ENCODE data around the gene BOLA3.
A peak's percentile ranks its signal among the peaks of the same experiment; 100 is the strongest.

DNA sequence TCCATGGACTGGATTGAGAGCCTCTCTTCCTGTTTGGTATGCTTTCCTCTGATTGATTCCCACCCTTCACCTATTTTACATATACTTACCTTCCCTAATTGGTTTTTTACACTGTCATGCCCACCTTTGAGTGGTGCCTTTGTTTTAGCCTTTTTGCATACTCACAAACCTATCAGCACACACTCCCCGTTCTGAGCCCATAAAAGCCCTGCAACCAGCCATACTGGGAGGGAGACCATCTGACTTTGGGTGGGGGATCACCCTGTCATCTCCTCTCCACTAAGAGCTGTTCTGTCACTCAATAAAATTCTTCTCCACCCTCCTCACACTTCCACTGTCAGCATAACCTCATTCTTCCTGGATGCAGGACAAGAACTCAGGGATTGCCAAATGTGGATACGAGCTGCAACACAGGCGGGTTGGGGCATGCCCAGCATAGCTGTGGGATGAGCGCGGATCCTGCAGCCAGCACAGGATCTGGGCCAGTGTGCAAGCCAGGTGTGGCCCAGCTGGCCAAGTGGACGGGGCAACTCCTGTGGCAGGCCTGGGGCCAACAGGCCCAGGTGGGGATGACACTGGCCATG, 40.4 kb upstream of the BOLA3 start:
- TF ChIP-seq, protein P1, sequence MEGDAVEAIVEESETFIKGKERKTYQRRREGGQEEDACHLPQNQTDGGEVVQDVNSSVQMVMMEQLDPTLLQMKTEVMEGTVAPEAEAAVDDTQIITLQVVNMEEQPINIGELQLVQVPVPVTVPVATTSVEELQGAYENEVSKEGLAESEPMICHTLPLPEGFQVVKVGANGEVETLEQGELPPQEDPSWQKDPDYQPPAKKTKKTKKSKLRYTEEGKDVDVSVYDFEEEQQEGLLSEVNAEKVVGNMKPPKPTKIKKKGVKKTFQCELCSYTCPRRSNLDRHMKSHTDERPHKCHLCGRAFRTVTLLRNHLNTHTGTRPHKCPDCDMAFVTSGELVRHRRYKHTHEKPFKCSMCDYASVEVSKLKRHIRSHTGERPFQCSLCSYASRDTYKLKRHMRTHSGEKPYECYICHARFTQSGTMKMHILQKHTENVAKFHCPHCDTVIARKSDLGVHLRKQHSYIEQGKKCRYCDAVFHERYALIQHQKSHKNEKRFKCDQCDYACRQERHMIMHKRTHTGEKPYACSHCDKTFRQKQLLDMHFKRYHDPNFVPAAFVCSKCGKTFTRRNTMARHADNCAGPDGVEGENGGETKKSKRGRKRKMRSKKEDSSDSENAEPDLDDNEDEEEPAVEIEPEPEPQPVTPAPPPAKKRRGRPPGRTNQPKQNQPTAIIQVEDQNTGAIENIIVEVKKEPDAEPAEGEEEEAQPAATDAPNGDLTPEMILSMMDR (IDR thresholded peaks at IDR 0.05), result no peak
- TF ChIP-seq POLR2AphosphoS5 (IDR thresholded peaks at IDR 0.05) (peak; percentile 88), POLR2A (IDR thresholded peaks at IDR 0.05) (no peak)

All from prostate gland (tissue), 2 donors.